ENCODE data around the gene MAST2.

- TF ChIP-seq, protein P1, sequence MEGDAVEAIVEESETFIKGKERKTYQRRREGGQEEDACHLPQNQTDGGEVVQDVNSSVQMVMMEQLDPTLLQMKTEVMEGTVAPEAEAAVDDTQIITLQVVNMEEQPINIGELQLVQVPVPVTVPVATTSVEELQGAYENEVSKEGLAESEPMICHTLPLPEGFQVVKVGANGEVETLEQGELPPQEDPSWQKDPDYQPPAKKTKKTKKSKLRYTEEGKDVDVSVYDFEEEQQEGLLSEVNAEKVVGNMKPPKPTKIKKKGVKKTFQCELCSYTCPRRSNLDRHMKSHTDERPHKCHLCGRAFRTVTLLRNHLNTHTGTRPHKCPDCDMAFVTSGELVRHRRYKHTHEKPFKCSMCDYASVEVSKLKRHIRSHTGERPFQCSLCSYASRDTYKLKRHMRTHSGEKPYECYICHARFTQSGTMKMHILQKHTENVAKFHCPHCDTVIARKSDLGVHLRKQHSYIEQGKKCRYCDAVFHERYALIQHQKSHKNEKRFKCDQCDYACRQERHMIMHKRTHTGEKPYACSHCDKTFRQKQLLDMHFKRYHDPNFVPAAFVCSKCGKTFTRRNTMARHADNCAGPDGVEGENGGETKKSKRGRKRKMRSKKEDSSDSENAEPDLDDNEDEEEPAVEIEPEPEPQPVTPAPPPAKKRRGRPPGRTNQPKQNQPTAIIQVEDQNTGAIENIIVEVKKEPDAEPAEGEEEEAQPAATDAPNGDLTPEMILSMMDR (IDR thresholded peaks at IDR 0.05): no peak
- TF ChIP-seq POLR2A (IDR thresholded peaks at IDR 0.05) (no peak), POLR2AphosphoS5 (IDR thresholded peaks at IDR 0.05) (no peak), EP300 (IDR thresholded peaks at IDR 0.05) (no peak)
Measured at GRCh38 chr1:45772971-45773370, 30.4 kb upstream of the MAST2 start.
